ENCODE data around the gene PARN.

The PARN gene

GRCh38 chr16:14572535-14572934 lies 57.5 kb downstream of the PARN start:
- DNase-seq, result no peak
- TF ChIP-seq CTCF (IDR thresholded peaks at IDR 0.05; ENCODE audit: low read depth, low read length, missing control alignments), result no peak
- Histone ChIP-seq H3K36me3 (replicated peaks) (peaks cover 19% of the 10 kb centered on the region), H3K27ac (no peak overlapping the region), H3K4me3 (ENCODE audit: low read depth, low read length) (no peak overlapping the region), H3K27me3 (replicated peaks) (no peaks in the 10 kb centered on the region)
- in situ Hi-C loops (cut with HindIII; ENCODE audit: low pct_ligation_motif_present, low sequenced_read_pairs), result no loop called here

- H3K36me3 ChIP-seq (replicated peaks), result no peaks in the 10 kb centered on the region
- no peak overlapping the region for H3K4me3 ChIP-seq (ENCODE audit: low read depth, low read length)
- H3K27ac ChIP-seq, result no peak overlapping the region
- no peaks in the 10 kb centered on the region for H3K27me3 ChIP-seq (replicated peaks)
- no peak for DNase-seq
- TF ChIP-seq CTCF (IDR thresholded peaks at IDR 0.05; ENCODE audit: low read depth, low read length, missing control alignments), result no peak
- in situ Hi-C loops (cut with HindIII; ENCODE audit: low pct_ligation_motif_present, low sequenced_read_pairs), result no loop called here
Measured at GRCh38 chr16:14569213-14569612, 60.8 kb downstream of the PARN start.

GRCh38 chr16:14566599-14566998 lies 63.5 kb downstream of the PARN start:
- TF ChIP-seq CTCF (IDR thresholded peaks at IDR 0.05; ENCODE audit: low read depth, low read length, missing control alignments), result no peak
- no peak overlapping the region for H3K27ac ChIP-seq
- in situ Hi-C loops (cut with HindIII; ENCODE audit: low pct_ligation_motif_present, low sequenced_read_pairs), result no loop called here
- no peaks in the 10 kb centered on the region for H3K27me3 ChIP-seq (replicated peaks)
- H3K36me3 ChIP-seq (replicated peaks), result no peaks in the 10 kb centered on the region
- H3K4me3 ChIP-seq (ENCODE audit: low read depth, low read length), result no peak overlapping the region
- DNase-seq, result no peak

GRCh38 chr16:14565688-14566025 lies 64.4 kb downstream of the PARN start:
- no peak for TF ChIP-seq CTCF (IDR thresholded peaks at IDR 0.05; ENCODE audit: low read depth, low read length, missing control alignments)
- Histone ChIP-seq H3K4me3 (ENCODE audit: low read depth, low read length) (no peak overlapping the region), H3K36me3 (replicated peaks) (no peaks in the 10 kb centered on the region), H3K27ac (no peak overlapping the region), H3K27me3 (replicated peaks) (no peaks in the 10 kb centered on the region)
- in situ Hi-C loops (cut with HindIII; ENCODE audit: low pct_ligation_motif_present, low sequenced_read_pairs), result no loop called here
- DNase-seq, result no peak

- Histone ChIP-seq H3K4me3 (ENCODE audit: low read depth, low read length) (no peak overlapping the region), H3K27ac (no peak overlapping the region), H3K27me3 (replicated peaks) (no peaks in the 10 kb centered on the region), H3K36me3 (replicated peaks) (no peaks in the 10 kb centered on the region)
- TF ChIP-seq CTCF (IDR thresholded peaks at IDR 0.05; ENCODE audit: low read depth, low read length, missing control alignments), result no peak
- DNase-seq, result no peak
- in situ Hi-C loops (cut with HindIII; ENCODE audit: low pct_ligation_motif_present, low sequenced_read_pairs), result no loop called here
Measured at GRCh38 chr16:14564861-14565687, 65.0 kb downstream of the PARN start.

GRCh38 chr16:14564323-14564722 lies 65.7 kb downstream of the PARN start:
- Histone ChIP-seq H3K4me3 (ENCODE audit: low read depth, low read length) (no peak overlapping the region), H3K36me3 (replicated peaks) (no peaks in the 10 kb centered on the region), H3K27me3 (replicated peaks) (no peaks in the 10 kb centered on the region), H3K27ac (no peak overlapping the region)
- TF ChIP-seq CTCF (IDR thresholded peaks at IDR 0.05; ENCODE audit: low read depth, low read length, missing control alignments), result no peak
- in situ Hi-C loops (cut with HindIII; ENCODE audit: low pct_ligation_motif_present, low sequenced_read_pairs), result no loop called here
- no peak for DNase-seq

Measured in brain microvascular endothelial cell (primary cell).